Fibroblast of villous mesenchyme (primary cell): ENCODE results near the gene PADI2. TPM values are rescaled to one million over a fixed set of nuclear protein-coding genes. Genes with fewer than 3 reads are reported as not detected.

Experiments used
- DNase-seq: peaks from one replicate; pipeline ENCODE4 v3.0.0-alpha.2; 2010; ENCODE audit warnings: low read depth
- H3K4me3 ChIP-seq: 2 replicates; pipeline ENCODE4 v1.5.1; 2011; ENCODE audit warnings: low read depth, mild to moderate bottlenecking, low read length
- CTCF ChIP-seq: IDR thresholded peaks from 2 replicates; pipeline ENCODE4 v1.5.1; 2012; ENCODE audit warnings: low read depth, mild to moderate bottlenecking, low read length; ENCODE audit not compliant: insufficient read depth
- total RNA-seq: library from RNA; depleted of rRNA; stranded (reverse); fragments of >200 nt; gene quantifications from 2 replicates; pipeline ENCODE4 v1.2.3, GENCODE V29; 2012

Gene PADI2
- total RNA-seq, 1 donor = 0.43 TPM

- no peak for TF ChIP-seq CTCF
- H3K4me3 ChIP-seq = no peak overlapping the region
- no peak for DNase-seq
Measured at GRCh38 chr1:17055801-17056200, 63.5 kb downstream of the PADI2 start.

- peak within 1 kb of the TSS; percentile 93 for H3K4me3 ChIP-seq
- no peak for TF ChIP-seq CTCF
- peak; percentile 99 for DNase-seq
Measured at GRCh38 chr1:17053685-17054410, 65.4 kb downstream of the PADI2 start, which contains the start of gene SDHB. SDHB (minus strand) TSS chr1:17054032; CDS start chr1:17054019, 13 bp downstream.

- peak overlapping the region; percentile 93 for H3K4me3 ChIP-seq
- no peak for DNase-seq
- TF ChIP-seq CTCF = no peak
Measured at GRCh38 chr1:17053086-17053684, 66.1 kb downstream of the PADI2 start.

- DNase-seq = no peak
- no peak for TF ChIP-seq CTCF
- H3K4me3 ChIP-seq = peak overlapping the region; percentile 93
Measured at GRCh38 chr1:17052641-17053040, 66.6 kb downstream of the PADI2 start.

- TF ChIP-seq CTCF = no peak
- DNase-seq = no peak
- no peak overlapping the region for H3K4me3 ChIP-seq
Measured at GRCh38 chr1:17052038-17052437, 67.2 kb downstream of the PADI2 start.

GRCh38 chr1:17047924-17048323, 71.3 kb downstream of the PADI2 start:
- no peak for DNase-seq
- no peak for TF ChIP-seq CTCF
- no peak overlapping the region for H3K4me3 ChIP-seq

GRCh38 chr1:17046334-17046657, 73.0 kb downstream of the PADI2 start:
- DNase-seq = no peak
- no peak for TF ChIP-seq CTCF
- H3K4me3 ChIP-seq = no peak overlapping the region
